PFSK-1 (cell line): ENCODE measurements around the gene COX7A2. TPM values are rescaled to one million over a fixed set of nuclear protein-coding genes. Genes with fewer than 3 reads are reported as not detected.

Source experiments
- FOXP2 ChIP-seq: optimal IDR thresholded peaks from 2 replicates; pipeline ENCODE3; 2011; ENCODE audit warnings: borderline replicate concordance, control low read depth, inconsistent platforms; ENCODE audit not compliant: insufficient read depth; ENCODE audit errors: extremely low read length, extremely low read depth
- POLR2AphosphoS5 ChIP-seq: IDR thresholded peaks from 2 replicates; pipeline ENCODE4 v1.6.1; 2012; ENCODE audit warnings: low read depth, mild to moderate bottlenecking, control low read depth, low read length, moderate library complexity
- SIN3A ChIP-seq: IDR thresholded peaks from 2 replicates; pipeline ENCODE4 v1.6.1; 2012; ENCODE audit warnings: mild to moderate bottlenecking, low read length, moderate library complexity, borderline replicate concordance; ENCODE audit not compliant: insufficient read depth
- TAF1 ChIP-seq: IDR thresholded peaks from 2 replicates; pipeline ENCODE4 v1.6.1; 2012; ENCODE audit warnings: low read length, control low read depth, borderline replicate concordance; ENCODE audit not compliant: insufficient read depth
- polyA plus RNA-seq: library from polyadenylated mRNA; unstranded; fragments of >200 nt; gene quantifications from one replicate; pipeline ENCODE4 v1.2.1, GENCODE V29; 2012; ENCODE audit warnings: low read depth, missing spikeins; ENCODE audit not compliant: insufficient read length
- TF ChIP-seq, protein P1 (sequence below), 2 experiments: IDR thresholded peaks; 2 replicates each; pipeline versions ENCODE4 v1.6.1 to v1.8.0; 2011 to 2012; ENCODE audit warnings: low read depth in 2 of 2, low read length in 2 of 2, control low read depth in 1 of 2, inconsistent platforms in 1 of 2, mild to moderate bottlenecking in 1 of 2, moderate library complexity in 1 of 2; ENCODE audit not compliant: insufficient read depth in 1 of 2

Gene COX7A2
- 173 TPM for polyA plus RNA-seq

DNA sequence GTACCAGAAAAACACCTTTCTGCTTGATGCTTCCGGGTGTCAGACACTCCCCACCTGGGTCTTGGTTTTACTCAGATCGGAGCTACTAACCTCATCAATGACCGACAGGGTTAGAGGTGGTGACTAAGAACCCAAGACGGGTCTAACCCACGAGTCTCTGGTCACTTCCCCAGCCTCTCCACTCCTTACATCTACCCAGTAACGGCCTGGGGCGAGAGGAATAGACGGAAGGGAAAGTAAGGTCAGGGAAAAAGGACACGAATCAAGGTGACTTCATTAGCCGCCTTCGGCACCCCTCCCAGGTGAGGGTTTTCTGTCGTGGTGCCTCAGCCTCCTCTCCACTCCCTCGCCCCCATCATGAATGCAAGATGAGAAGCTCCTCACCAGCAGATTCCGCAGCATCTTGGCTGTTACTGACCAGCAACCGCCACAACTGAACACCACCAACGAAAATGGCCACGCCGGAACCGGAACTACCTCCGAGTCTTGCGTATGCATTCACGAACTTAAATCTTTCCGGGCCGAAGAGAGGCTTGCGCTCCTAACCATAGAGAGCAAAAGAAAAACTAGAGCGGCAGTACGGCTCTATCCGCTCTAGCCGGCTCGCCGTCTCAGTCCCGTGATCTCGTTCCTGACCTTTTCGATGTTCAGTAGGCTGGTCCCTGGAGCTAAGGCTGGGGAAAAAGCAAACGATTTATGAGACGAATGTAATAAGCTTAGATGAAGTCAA, at the start of gene COX7A2:
Gene COX7A2, minus strand, starts transcription at position 469 of the 730 bp plus-strand sequence. Its CDS starts 67 bp downstream, at position 402.
- TF ChIP-seq, protein P1, sequence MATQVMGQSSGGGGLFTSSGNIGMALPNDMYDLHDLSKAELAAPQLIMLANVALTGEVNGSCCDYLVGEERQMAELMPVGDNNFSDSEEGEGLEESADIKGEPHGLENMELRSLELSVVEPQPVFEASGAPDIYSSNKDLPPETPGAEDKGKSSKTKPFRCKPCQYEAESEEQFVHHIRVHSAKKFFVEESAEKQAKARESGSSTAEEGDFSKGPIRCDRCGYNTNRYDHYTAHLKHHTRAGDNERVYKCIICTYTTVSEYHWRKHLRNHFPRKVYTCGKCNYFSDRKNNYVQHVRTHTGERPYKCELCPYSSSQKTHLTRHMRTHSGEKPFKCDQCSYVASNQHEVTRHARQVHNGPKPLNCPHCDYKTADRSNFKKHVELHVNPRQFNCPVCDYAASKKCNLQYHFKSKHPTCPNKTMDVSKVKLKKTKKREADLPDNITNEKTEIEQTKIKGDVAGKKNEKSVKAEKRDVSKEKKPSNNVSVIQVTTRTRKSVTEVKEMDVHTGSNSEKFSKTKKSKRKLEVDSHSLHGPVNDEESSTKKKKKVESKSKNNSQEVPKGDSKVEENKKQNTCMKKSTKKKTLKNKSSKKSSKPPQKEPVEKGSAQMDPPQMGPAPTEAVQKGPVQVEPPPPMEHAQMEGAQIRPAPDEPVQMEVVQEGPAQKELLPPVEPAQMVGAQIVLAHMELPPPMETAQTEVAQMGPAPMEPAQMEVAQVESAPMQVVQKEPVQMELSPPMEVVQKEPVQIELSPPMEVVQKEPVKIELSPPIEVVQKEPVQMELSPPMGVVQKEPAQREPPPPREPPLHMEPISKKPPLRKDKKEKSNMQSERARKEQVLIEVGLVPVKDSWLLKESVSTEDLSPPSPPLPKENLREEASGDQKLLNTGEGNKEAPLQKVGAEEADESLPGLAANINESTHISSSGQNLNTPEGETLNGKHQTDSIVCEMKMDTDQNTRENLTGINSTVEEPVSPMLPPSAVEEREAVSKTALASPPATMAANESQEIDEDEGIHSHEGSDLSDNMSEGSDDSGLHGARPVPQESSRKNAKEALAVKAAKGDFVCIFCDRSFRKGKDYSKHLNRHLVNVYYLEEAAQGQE (IDR thresholded peaks at IDR 0.05; ENCODE audit: insufficient read depth in 1 of 2, low read depth in 2 of 2, low read length in 2 of 2), result peak in 1 of 2 experiments; percentile 41; a peak in 1 of 4 replicates
- TF ChIP-seq POLR2AphosphoS5 (peak; percentile 99), FOXP2 (no peak), TAF1 (peak; percentile 98), SIN3A (no peak)

DNA sequence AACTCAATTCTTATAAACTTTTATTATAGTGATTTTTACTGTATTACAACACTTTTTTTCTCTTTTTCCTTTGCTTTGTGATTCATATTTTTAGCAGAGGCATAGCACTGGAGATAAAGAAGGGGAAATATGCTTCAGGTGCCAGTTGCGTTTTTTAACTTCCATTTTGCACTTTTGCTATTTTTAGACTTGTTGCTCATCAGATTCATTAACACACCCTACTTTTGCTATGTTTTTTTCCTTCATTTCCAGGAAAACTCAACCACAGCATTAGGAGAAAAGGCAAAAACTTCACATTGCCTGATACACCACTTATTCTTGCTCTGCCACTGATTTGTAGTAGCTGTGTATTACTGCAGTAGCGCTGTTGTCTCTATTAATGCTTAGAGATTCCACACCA, 49.0 kb upstream of the COX7A2 start:
- TF ChIP-seq, protein P1 (IDR thresholded peaks at IDR 0.05; ENCODE audit: insufficient read depth in 1 of 2, low read depth in 2 of 2, low read length in 2 of 2), result no peak
- TF ChIP-seq SIN3A (no peak), POLR2AphosphoS5 (no peak), FOXP2 (no peak), TAF1 (no peak)

DNA sequence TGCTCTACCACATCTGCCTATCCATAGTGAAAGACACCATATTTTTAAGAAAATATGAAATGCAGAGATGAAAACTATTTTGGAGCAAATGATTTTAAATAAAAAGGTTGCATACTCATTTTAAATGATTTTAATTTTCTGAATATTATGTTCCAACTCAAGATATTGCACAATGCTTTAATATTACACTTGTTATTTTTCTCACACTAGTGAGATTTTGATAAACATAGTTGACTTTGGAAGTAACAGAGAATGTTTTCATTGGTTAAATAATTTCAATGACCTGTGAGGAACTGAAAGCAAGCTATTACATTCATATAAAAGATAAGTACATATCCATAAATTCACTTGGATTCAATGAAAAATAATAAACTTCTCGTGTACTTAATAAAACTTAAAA, 48.1 kb upstream of the COX7A2 start:
- no peak for TF ChIP-seq POLR2AphosphoS5
- TF ChIP-seq SIN3A, result no peak
- no peak for TF ChIP-seq TAF1
- TF ChIP-seq, protein P1 (IDR thresholded peaks at IDR 0.05; ENCODE audit: insufficient read depth in 1 of 2, low read depth in 2 of 2, low read length in 2 of 2), result no peak
- TF ChIP-seq FOXP2, result no peak

- TF ChIP-seq FOXP2 (no peak), TAF1 (no peak), SIN3A (no peak), POLR2AphosphoS5 (no peak)
- TF ChIP-seq, protein P1 (IDR thresholded peaks at IDR 0.05; ENCODE audit: insufficient read depth in 1 of 2, low read depth in 2 of 2, low read length in 2 of 2), result no peak
Observed at GRCh38 chr6:75291331-75291730, 47.7 kb upstream of the COX7A2 start.
